HG03575 (cell line): ENCODE results near the gene TCL1B.
A peak's percentile ranks its signal among the peaks of the same experiment; 100 is the strongest.
"Not testable (repeated sequence)": the region's sequence is repeated elsewhere in the genome, so short reads cannot be mapped to it uniquely, and the experiment has no call there.

Experiments
- ATAC-seq: cut with Tn5 transposase; IDR thresholded peaks from one replicate; pipeline ENCODE4 v1.9.1; 2021; ENCODE audit not compliant: unreplicated experiment, insufficient number of reproducible peaks, low FRiP score; ENCODE audit errors: extremely low read depth

TCL1B gene

GRCh38 chr14:95697764-95698163 is 11.5 kb downstream of the TCL1B start:
- no peak for ATAC-seq

GRCh38 chr14:95698287-95698686 is 12.1 kb downstream of the TCL1B start:
- ATAC-seq = no peak

GRCh38 chr14:95699412-95699811 is 13.2 kb downstream of the TCL1B start:
- ATAC-seq = no peak

- no peak for ATAC-seq
Measured at GRCh38 chr14:95700221-95700976, 14.2 kb downstream of the TCL1B start.

- no peak for ATAC-seq
Measured at GRCh38 chr14:95701846-95702221, 15.6 kb downstream of the TCL1B start.

- ATAC-seq = no peak
Measured at GRCh38 chr14:95703341-95703740, 17.1 kb downstream of the TCL1B start.

- ATAC-seq = no peak
Measured at GRCh38 chr14:95703805-95704204, 17.6 kb downstream of the TCL1B start.

- ATAC-seq = no peak
Measured at GRCh38 chr14:95705518-95705917, 19.3 kb downstream of the TCL1B start.

GRCh38 chr14:95707327-95707726 is 21.1 kb downstream of the TCL1B start:
- ATAC-seq = no peak

GRCh38 chr14:95710106-95710505 is 23.9 kb downstream of the TCL1B start:
- no peak for ATAC-seq

GRCh38 chr14:95711476-95712176 is 25.4 kb downstream of the TCL1B start:
- no peak for ATAC-seq

GRCh38 chr14:95712398-95712797 is 26.2 kb downstream of the TCL1B start:
- no peak for ATAC-seq

GRCh38 chr14:95713596-95714371 is 27.6 kb downstream of the TCL1B start, which contains the start of gene TCL1A:
Gene TCL1A (minus strand): TSS chr14:95714125. CDS start chr14:95714066, 59 bp downstream.
- ATAC-seq = no peak

- no peak for ATAC-seq
Measured at GRCh38 chr14:95722525-95723190, 36.4 kb downstream of the TCL1B start.

GRCh38 chr14:95725685-95726336 is 39.6 kb downstream of the TCL1B start:
- peak; percentile 39 for ATAC-seq

GRCh38 chr14:95727056-95727700 is 41.0 kb downstream of the TCL1B start:
- no peak for ATAC-seq

GRCh38 chr14:95729402-95730028 is 43.3 kb downstream of the TCL1B start:
- ATAC-seq = not testable (repeated sequence)

- ATAC-seq = no peak
Measured at GRCh38 chr14:95730126-95730525, 43.9 kb downstream of the TCL1B start.
